NCI-H187 treated with DMSO at 0.1 percent for 48 hours (cell line): Measurements from ENCODE around the gene MACROD1.
"Not testable (repeated sequence)": the region's sequence is repeated elsewhere in the genome, so short reads cannot be mapped to it uniquely, and the experiment has no call there.

Experiments used
- DNase-seq: peaks from one replicate; lab custom pipeline; 2025; lab: John Stamatoyannopoulos, UW

The MACROD1 gene

DNA sequence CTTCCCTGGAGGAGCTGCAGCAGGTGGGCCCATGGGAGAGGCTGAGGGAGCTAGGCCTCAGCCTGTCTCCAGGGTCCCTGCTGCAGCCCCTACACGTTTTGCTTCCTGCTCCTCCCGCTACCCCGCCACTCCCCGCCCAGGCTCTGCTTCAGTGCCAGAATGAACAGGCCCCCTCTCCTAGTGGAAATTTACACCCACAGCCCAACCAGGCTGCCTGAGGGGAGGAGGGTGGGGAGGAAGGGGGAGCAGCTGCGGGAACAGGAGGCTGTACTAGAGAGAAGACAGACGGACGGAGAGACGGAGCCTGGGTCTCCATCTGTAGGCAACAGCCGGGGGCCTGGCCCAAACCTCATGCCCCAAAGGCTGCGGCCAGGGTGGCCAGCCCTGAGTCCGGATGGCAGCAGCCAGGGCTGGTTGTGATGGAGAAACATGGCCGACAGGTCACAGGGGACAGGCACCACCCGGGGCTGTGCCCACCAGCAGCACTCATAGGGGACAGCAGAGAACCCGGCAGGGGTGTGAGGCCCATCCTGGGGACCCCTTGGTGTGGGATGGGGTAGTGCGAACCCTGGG lies 109.6 kb downstream of the MACROD1 start:
- DNase-seq = no peak

DNA sequence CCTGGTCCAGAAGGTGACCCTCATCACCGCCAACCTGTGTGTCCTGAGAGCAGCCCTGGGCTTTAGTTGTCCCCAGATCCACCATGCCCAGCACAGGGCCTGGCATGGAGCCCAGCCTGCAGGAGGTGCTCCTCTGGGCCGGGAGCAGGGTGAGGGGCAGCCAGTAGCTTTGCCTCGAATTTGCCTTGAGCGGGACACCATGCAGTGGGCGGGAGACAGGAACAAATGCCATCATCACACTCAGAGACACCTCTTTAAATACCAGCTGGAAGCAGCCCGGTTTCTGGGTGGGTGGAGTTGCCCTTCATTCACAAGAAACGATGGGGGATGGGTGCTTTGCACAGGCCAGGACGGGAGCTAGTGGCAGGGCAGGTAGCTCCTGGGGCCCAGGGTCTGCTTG lies 110.8 kb downstream of the MACROD1 start:
- DNase-seq = no peak

DNA sequence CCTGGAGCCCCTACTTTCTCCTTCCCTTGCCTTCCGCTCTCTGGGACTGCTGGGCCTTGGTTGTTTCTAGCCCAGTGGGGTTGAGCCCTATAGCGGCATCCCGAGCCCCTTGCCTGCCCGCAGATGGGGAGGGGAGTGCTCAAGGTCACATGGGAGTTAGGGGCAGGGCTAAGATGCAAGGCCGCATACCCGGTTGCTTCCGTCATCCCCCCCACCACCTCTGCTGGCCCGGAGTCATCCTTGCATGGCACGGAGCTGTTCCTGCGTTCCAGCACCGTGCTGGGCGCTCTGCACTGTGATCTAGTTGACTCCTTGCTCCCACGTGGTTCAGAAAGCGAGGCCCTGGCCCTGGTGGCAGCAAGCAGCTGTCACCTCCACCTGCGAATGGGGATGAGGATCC lies 112.2 kb downstream of the MACROD1 start:
- no peak for DNase-seq

- no peak for DNase-seq
Observed at GRCh38 chr11:64052938-64053622, 112.8 kb downstream of the MACROD1 start.

- DNase-seq = no peak
Observed at GRCh38 chr11:64052436-64052835, 113.5 kb downstream of the MACROD1 start.

DNA sequence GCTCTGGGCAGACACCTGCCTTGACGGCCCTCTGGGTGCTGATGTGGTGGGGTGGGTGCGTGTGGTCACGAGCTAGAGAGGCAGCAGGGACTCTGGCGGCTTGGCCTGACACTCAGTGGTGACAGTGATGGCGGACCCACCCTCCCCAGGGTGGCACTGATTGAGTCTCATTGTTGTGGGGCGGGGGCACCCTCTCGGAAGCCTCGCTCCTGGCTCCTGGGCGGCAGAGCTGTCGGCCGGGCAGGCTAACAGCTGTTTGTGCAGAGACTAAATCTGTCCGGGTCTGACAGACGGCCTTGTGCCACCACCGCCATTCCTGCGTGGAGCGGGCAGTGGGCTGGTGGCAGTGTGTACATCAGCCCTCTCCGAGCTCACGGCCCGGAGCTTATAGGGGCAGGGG lies 114.6 kb downstream of the MACROD1 start:
- no peak for DNase-seq

DNA sequence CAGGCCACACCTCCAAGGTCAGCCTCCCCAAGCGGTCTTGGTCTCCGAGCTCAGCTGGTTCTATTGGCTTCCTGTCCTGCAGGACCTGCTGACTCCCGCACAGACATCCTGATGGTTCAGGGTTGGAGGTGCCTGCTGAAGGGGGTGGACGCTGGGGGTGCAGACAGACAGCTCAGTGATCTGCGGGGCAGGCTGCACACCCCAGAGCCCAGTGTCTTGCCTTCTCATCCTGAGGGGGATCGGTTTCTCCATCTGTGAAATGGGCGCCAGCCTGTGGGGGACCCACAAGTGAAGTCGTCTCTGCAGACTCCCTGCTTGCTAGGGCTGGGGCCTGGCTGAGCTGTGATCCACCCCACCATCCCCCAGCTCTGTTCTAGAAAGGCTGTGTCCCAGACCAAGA lies 116.4 kb downstream of the MACROD1 start:
- DNase-seq = no peak

GRCh38 chr11:64048042-64048854 lies 117.7 kb downstream of the MACROD1 start:
- DNase-seq = no peak

- DNase-seq = not testable (repeated sequence)
Observed at GRCh38 chr11:64047373-64047772, 118.5 kb downstream of the MACROD1 start.

DNA sequence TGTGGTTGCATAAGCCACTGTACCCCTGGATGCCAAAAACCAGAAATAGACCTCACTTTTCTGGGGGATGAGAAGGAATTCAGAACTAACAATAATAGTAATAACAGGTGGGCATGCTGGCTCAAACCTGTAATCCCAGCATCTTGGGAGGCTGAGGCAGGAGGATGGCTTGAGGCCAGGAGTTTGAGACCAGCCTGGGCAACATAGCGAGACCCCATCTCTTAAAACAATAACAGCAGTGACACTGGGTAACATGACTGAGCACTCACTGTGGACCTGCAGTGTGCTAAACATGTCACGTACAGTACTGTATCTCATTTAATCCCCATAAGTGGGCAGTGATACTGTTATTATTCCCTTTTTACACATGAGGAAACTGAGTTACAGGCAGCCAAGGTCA lies 120.2 kb downstream of the MACROD1 start:
- no peak for DNase-seq

DNA sequence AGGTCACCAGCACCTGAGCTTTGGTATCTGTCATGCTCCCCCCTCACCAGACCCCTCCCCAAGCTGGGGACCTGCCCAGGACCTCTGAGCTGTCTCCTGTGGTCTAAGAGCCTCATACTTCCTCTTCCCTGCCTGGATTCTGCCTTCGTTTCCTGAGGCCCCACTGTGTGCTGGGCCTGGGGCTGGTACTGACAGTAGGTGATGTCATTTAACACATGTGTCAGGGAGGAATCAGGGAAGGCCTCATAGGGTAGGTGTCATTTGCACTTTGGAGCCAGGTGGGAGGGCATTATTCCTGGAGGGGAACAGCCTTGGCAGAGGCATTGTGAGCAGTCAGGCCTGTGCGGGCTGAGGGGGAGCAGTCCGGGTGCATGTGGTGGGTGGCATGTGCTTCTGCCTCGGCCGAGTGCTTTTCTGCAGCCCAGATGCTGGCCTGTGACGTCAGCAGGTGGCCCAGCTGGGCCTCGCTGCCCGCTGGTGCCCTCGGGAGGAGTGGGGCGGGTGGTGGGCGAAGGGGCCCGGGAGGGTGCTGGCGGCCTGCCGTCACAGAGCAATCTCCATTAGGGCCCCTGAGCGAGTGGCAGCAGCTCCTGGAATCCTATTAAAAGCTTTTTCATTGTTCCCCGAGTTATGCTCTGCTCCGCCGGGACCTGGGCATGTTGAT lies 121.1 kb downstream of the MACROD1 start:
- no peak for DNase-seq

- no peak for DNase-seq
Observed at GRCh38 chr11:64043545-64043944, 122.4 kb downstream of the MACROD1 start.

DNA sequence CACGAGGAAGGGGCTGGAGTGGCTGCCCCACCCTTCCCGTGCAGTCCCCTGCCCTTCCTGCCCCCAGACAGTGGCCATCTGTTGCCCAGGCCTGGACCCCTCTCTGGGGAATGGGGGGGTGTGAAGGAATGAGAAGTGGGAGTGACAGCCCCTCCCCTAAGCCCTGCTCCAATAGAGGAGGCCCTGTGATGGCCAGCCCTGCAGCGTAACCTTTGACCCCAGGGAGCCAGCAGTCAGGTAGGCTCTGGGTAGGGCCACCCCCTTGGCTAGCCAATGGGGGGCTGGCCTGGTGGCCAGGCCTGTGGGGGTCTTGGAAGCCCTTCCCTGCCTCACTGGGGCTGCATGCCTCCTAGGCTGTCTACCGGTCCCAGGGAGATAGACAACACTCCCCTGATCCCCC lies 123.6 kb downstream of the MACROD1 start:
- no peak for DNase-seq

GRCh38 chr11:64041846-64042245 lies 124.1 kb downstream of the MACROD1 start:
- DNase-seq = no peak

GRCh38 chr11:64040684-64041322 lies 125.1 kb downstream of the MACROD1 start:
- DNase-seq = no peak

GRCh38 chr11:64039012-64039665 lies 126.8 kb downstream of the MACROD1 start:
- no peak for DNase-seq

DNA sequence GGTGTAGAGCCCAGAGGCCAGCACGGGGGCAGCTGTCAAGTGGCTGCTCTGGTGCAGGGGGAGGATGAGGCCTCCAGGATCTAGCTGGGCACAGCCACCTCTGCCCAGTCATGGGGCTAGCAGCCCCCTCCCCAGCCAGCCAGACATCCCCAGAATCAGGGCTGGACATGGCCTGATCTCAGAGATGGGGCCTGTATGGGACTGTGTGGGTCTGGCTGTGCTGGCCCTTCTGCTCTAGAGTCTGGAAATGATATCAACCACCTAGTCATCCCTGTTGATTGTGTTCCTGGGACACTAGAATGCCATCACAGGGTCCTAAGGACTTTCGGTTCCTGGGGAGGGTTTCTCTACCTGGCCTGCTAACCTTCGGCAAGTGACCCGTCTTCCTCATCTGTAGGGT lies 127.4 kb downstream of the MACROD1 start:
- no peak for DNase-seq

GRCh38 chr11:64037027-64037634 lies 128.8 kb downstream of the MACROD1 start:
- no peak for DNase-seq

- no peak for DNase-seq
Observed at GRCh38 chr11:64036087-64037026, 129.6 kb downstream of the MACROD1 start.

- no peak for DNase-seq
Observed at GRCh38 chr11:64035576-64035975, 130.3 kb downstream of the MACROD1 start, which contains the start of gene FLRT1. TSS of gene FLRT1 (plus strand) at chr11:64035931. CDS start at chr11:64116268, 80,337 bp downstream.
